ENCODE data around the gene GTF3C1. TPM values are rescaled to one million over a fixed set of nuclear protein-coding genes. Genes with fewer than 3 reads are reported as not detected.

GTF3C1 gene
- polyA plus RNA-seq, 1 donor from 2014 or later: 54.0 TPM

DNA sequence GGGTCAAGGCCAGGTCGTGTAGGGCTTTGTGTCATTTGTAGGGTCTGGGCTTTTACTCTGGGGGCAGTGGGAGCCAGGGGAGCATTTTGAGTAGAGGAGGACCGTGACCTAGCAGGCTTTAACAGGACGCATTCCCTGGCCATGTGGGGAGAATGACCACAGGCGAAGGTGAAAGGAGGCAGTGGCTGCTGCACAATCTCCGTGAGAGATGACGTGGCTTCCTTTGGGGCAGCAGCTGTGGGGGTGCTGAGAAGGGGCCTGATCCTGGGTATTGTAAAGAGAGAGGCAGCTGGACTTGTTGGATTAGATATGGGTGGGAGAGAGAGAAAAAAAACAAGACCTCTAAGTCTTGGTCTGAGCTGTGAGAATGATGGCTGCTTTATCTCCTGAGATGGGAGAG lies 46.3 kb upstream of the GTF3C1 start:
- Histone ChIP-seq H3K27ac (ENCODE audit: low read length) (no peak overlapping the region), H3K27me3 (ENCODE audit: insufficient read depth, low read depth, low read length) (no peaks in the 10 kb centered on the region), H2AFZ (ENCODE audit: low read depth, low read length) (no peak overlapping the region), H3K9me3 (ENCODE audit: low read length) (no peaks in the 10 kb centered on the region), H3K79me2 (replicated peaks; ENCODE audit: insufficient read depth, low read length) (no peaks in the 10 kb centered on the region), H3K4me3 (ENCODE audit: low read length) (no peak overlapping the region), H3K36me3 (ENCODE audit: insufficient read depth, low read length) (no peaks in the 10 kb centered on the region), H3K9ac (ENCODE audit: low read length) (no peak overlapping the region), H4K20me1 (ENCODE audit: insufficient read depth) (no peaks in the 10 kb centered on the region), H3F3A (ENCODE audit: insufficient read depth, low read length, poor library complexity, severe bottlenecking) (no peaks in the 10 kb centered on the region), H3K4me2 (ENCODE audit: low read length) (no peak overlapping the region), H3K9me2 (ENCODE audit: insufficient read depth, low read length) (no peaks in the 10 kb centered on the region)
- TF ChIP-seq SMC3 (conservative IDR thresholded peaks at IDR 0.05; ENCODE audit: poor library complexity): no peak
- no peak for TF ChIP-seq EZH2 (IDR thresholded peaks at IDR 0.05; ENCODE audit: borderline replicate concordance, insufficient read depth, low read length, poor library complexity, severe bottlenecking)
- TF ChIP-seq, protein P1, sequence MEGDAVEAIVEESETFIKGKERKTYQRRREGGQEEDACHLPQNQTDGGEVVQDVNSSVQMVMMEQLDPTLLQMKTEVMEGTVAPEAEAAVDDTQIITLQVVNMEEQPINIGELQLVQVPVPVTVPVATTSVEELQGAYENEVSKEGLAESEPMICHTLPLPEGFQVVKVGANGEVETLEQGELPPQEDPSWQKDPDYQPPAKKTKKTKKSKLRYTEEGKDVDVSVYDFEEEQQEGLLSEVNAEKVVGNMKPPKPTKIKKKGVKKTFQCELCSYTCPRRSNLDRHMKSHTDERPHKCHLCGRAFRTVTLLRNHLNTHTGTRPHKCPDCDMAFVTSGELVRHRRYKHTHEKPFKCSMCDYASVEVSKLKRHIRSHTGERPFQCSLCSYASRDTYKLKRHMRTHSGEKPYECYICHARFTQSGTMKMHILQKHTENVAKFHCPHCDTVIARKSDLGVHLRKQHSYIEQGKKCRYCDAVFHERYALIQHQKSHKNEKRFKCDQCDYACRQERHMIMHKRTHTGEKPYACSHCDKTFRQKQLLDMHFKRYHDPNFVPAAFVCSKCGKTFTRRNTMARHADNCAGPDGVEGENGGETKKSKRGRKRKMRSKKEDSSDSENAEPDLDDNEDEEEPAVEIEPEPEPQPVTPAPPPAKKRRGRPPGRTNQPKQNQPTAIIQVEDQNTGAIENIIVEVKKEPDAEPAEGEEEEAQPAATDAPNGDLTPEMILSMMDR (IDR thresholded peaks at IDR 0.05; ENCODE audit: poor library complexity, severe bottlenecking): no peak
- no peak for TF ChIP-seq EP300 (conservative IDR thresholded peaks at IDR 0.05; ENCODE audit: poor library complexity, severe bottlenecking)
- TF ChIP-seq MXI1 (conservative IDR thresholded peaks at IDR 0.05; ENCODE audit: poor library complexity, severe bottlenecking): no peak
- TF ChIP-seq TAF1 (IDR thresholded peaks at IDR 0.05; ENCODE audit: low read depth): no peak
- no peak for TF ChIP-seq REST (IDR thresholded peaks at IDR 0.05; ENCODE audit: borderline replicate concordance)

DNA sequence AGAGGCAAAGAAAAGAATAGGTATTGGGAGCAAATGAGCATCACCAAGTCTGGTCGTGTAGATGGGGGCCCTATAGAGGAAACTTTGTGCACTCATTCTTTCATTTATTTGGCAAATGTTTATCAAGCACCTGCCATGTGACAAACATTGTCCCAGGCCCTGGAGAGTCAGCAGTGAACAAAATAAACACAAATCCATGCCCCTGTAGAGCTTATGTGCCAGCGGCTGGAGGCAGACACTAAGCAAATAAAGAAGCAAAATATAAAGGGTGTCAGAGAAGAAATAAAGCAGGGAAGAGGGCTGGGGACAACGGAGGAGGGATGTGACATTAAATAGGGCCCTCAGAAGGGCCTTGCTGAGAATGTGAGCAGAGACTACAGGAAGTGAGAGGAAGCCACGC lies 45.8 kb upstream of the GTF3C1 start:
- H3K36me3 ChIP-seq (ENCODE audit: insufficient read depth, low read length): no peaks in the 10 kb centered on the region
- no peaks in the 10 kb centered on the region for H4K20me1 ChIP-seq (ENCODE audit: insufficient read depth)
- H3K4me2 ChIP-seq (ENCODE audit: low read length): no peak overlapping the region
- no peak overlapping the region for H3K4me3 ChIP-seq (ENCODE audit: low read length)
- no peaks in the 10 kb centered on the region for H3K27me3 ChIP-seq (ENCODE audit: insufficient read depth, low read depth, low read length)
- H3K9me3 ChIP-seq (ENCODE audit: low read length): no peaks in the 10 kb centered on the region
- H2AFZ ChIP-seq (ENCODE audit: low read depth, low read length): no peak overlapping the region
- H3K9me2 ChIP-seq (ENCODE audit: insufficient read depth, low read length): no peaks in the 10 kb centered on the region
- no peaks in the 10 kb centered on the region for H3F3A ChIP-seq (ENCODE audit: insufficient read depth, low read length, poor library complexity, severe bottlenecking)
- H3K27ac ChIP-seq (ENCODE audit: low read length): no peak overlapping the region
- TF ChIP-seq REST (IDR thresholded peaks at IDR 0.05; ENCODE audit: borderline replicate concordance) (no peak), RAD21 (conservative IDR thresholded peaks at IDR 0.05) (no peak), SMC3 (conservative IDR thresholded peaks at IDR 0.05; ENCODE audit: poor library complexity) (no peak), EZH2 (IDR thresholded peaks at IDR 0.05; ENCODE audit: borderline replicate concordance, insufficient read depth, low read length, poor library complexity, severe bottlenecking) (no peak), EP300 (conservative IDR thresholded peaks at IDR 0.05; ENCODE audit: poor library complexity, severe bottlenecking) (no peak), TAF1 (IDR thresholded peaks at IDR 0.05; ENCODE audit: low read depth) (no peak)
- H3K9ac ChIP-seq (ENCODE audit: low read length): no peak overlapping the region
- no peaks in the 10 kb centered on the region for H3K79me2 ChIP-seq (replicated peaks; ENCODE audit: insufficient read depth, low read length)
